HG03066 (cell line): ENCODE data around the gene WARS2.
"Not testable (repeated sequence)": the region's sequence is repeated elsewhere in the genome, so short reads cannot be mapped to it uniquely, and the experiment has no call there.

Experiments
- ATAC-seq: cut with Tn5 transposase; IDR thresholded peaks from one replicate; pipeline ENCODE4 v1.9.1; 2021; ENCODE audit warnings: low read depth; ENCODE audit not compliant: unreplicated experiment

The WARS2 gene

DNA sequence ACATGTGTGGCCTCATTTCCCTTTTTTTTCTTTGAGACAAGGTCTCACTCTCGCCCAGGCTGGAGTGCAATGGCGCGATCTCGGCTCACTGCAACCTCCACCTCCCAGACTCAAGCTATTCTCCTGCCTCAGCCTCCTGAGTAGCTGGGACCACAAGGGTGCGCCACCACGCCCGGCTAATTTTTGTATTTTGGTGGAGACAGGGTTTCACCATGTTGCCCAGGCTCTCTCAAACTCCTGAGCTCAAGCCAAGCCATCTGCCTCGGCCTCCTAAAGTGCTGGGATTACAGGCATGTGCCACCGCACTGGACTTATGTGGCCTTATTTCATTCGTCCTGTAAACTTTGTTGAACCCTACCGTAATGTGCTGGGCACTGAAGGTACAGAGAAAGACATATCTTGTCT, 569 bp upstream of the WARS2 start:
- ATAC-seq: no peak

DNA sequence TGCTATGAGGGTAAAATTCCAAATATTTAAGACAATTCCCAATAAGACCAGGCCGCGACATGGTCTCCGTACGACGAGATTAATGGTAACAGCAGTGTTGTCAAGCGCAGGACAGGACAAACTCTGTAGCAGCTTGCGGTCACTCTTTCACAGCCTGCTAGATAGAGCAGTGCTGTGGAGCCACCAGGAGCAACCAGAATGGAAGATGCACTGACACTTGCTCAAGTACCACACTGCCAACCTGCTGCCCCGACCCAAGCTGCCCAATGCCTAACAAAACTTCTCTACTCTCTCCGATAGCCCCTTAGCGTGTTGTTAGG, 636 bp downstream of the WARS2 start:
- peak; percentile 25 for ATAC-seq

GRCh38 chr1:119139403-119139802, 1.1 kb downstream of the WARS2 start:
- no peak for ATAC-seq

GRCh38 chr1:119136401-119136800, 4.1 kb downstream of the WARS2 start:
- no peak for ATAC-seq

DNA sequence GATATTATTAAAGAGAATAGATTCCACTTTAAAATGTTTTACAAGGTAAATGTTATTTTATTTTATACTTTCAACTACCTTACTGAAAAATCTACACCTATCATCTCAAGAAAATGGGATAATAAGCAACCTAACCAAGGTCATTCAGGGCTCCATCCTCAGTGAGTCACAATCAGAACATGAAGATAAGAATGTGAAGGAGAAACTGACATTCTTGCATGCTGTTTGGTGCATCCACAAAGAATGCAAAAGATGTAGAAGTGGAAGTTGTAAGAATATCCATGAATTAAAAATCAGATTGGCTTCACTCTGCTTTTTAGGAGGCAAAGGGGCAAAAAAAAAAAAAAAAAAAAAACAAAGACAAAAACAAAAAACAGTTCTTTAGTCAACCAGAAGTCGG, 6.5 kb downstream of the WARS2 start:
- no peak for ATAC-seq

- ATAC-seq: no peak
These were observed 8.3 kb downstream of the WARS2 start for GRCh38 chr1:119132179-119132578.

- no peak for ATAC-seq
These were observed 14.6 kb downstream of the WARS2 start for GRCh38 chr1:119125874-119126273.

DNA sequence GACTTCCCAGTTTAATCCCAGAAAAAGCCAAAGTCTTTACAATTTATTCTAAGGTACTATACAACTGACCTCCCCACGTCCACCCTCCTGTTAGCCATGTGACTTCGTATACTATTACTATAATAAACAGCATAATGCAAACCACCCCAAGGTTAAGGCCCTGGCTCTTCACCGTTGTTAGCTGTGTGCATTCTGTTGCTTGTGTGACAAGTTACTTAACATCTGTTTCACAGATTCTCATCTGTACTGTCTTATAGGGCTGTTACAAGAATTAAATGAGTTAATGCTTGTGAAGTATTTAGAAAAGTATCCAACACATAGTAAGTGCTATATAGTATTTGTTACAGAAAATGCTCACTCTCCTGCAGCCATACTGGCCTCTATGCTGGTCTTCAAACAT, 15.7 kb downstream of the WARS2 start:
- no peak for ATAC-seq

DNA sequence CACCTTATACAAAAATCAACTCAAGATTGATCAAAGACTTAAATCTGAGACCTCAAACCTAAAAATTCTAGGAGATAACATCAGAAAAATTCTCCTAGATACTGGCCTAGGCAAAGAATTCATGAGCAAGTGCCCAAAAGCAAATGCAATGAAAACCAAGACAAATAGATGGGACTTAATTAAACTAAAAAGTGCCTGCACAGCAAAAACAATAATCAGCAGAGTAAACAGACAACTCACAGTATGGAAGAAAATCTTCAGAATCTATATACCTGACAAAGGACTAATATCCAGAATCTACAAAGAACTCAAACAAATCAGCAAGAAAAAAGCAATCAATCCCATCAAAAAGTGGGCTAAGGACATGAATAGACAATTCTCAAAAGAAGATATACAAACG, 18.6 kb downstream of the WARS2 start:
- not testable (repeated sequence) for ATAC-seq

GRCh38 chr1:119116725-119117124, 23.7 kb downstream of the WARS2 start:
- no peak for ATAC-seq

- ATAC-seq: no peak
These were observed 24.7 kb downstream of the WARS2 start for GRCh38 chr1:119115736-119116135.

- no peak for ATAC-seq
These were observed 25.1 kb downstream of the WARS2 start for GRCh38 chr1:119115311-119115710.

DNA sequence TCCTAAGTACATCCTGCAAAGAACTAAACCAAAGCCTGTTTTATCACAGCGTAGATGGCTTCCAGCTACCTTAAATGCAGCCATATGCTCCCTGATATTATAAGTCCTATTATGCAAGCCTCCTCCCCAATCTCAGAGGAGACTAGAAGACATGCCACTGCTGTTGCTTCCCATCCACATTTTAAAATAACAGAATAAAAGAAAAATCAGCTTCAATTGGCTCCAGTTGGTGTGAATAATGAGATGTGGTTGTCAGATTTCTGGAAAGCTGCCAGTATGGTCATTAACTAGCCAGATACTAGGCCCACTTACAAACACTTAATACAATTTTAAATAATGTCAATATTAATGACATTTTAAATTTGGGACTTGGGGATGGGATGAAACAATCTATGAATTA, 25.7 kb downstream of the WARS2 start:
- no peak for ATAC-seq

- no peak for ATAC-seq
These were observed 27.7 kb downstream of the WARS2 start for GRCh38 chr1:119112791-119113190.

DNA sequence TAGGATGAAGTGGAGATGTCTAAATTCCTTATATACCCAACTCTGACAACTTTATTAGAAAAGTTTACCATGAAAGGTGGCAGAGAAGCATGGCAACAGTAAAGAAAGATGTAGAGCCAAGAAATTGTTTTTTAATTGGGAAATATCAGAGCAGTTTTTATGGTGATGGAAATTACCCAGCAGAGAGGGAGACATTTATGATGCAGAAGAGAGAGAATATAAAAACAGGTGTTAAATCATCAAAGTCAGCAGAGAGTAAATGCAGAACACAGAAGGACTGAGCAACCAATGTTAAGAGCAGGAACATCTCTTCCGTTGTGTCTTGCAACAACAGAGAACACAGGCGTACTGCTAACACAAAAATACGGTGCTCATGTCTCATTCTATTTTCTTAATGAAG, 28.2 kb downstream of the WARS2 start:
- no peak for ATAC-seq

DNA sequence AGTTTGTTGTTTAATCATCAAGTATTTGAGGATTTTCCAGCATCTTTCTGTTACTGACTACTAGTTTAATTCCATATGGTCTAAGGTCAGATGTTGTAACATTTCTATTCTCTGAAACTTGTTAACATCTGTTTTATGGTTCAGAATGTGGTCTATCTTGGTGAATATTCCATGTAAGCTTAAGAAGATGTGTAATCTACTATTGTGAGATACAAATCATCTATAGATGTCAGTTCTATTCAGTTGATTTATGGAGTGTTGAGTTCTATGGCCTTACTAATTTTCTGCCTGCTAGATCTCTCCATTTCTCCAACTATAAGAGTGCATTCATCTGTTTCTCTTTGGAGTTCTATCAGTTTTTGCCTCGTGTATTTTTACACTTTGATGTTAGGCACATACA, 31.5 kb downstream of the WARS2 start:
- ATAC-seq: no peak

GRCh38 chr1:119103764-119104163, 36.7 kb downstream of the WARS2 start:
- ATAC-seq: no peak

- no peak for ATAC-seq
These were observed 38.4 kb downstream of the WARS2 start for GRCh38 chr1:119102051-119102450.

DNA sequence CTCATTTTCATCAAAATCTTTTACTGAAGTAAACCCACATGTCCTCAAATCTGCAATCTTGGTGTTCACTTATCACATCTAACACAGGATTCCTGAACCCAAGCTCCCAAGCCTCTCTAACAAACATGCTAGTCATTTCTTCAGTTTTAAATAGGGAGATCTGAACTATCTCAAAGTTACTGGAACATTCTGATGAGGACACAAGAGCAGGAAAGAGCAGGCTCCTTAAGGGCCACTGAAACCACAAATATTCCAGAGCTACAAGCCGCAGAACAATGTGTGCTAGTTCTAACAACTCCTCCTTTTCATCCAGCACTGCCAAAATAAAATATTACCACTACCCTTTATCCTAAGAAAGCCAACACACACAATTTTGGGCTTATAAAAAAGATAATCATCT, 38.9 kb downstream of the WARS2 start:
- ATAC-seq: no peak

- no peak for ATAC-seq
These were observed 40.7 kb downstream of the WARS2 start for GRCh38 chr1:119099775-119100174.

GRCh38 chr1:119097380-119097779, 43.1 kb downstream of the WARS2 start:
- ATAC-seq: no peak

- no peak for ATAC-seq
These were observed 46.7 kb downstream of the WARS2 start for GRCh38 chr1:119093721-119094120.

- no peak for ATAC-seq
These were observed 48.8 kb downstream of the WARS2 start for GRCh38 chr1:119091618-119092017.

- no peak for ATAC-seq
These were observed 50.2 kb downstream of the WARS2 start for GRCh38 chr1:119090250-119090649.
